Right renal pelvis (tissue), 4 donors: Measurements from ENCODE around the gene FRMPD1. TPM values are rescaled to one million over a fixed set of nuclear protein-coding genes. Genes with fewer than 3 reads are reported as not detected.
A peak's percentile ranks its signal among the peaks of the same experiment; 100 is the strongest.

Experiments used
- DNase-seq, 4 donors: peaks; one replicate each; pipeline ENCODE4 v3.0.0-alpha.2; 2013; ENCODE audit warnings: low read depth in 4 of 4, low spot score in 3 of 4, missing footprints in 1 of 4
- polyA plus RNA-seq, 4 donors: library from polyadenylated mRNA; unstranded; fragments of 120-200 nt; gene quantifications; one replicate each; pipeline ENCODE4 v1.2.1, GENCODE V29; 2013; ENCODE audit not compliant: insufficient read length in 4 of 4

The FRMPD1 gene
- polyA plus RNA-seq, 4 donors = 0.66 to 1.1 (median 0.87) TPM

DNA sequence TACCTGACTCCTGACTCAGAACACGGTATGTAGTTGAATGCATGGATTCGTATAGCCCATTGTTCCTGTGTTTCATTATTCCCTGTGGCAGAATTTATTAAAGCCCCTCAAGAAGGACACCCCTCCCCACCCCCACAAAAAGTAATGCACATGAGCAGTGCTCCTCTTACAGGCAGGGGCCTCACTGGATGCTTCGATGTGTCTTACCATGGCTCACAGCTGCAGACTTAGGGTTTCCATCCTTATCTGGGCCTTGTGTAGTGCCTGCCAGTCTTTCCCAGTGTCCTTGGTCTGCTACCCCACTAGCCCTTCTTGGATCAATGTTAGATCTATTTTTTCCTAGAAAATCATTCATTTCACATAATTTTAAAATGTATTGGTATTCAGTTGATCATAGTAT lies 119.2 kb downstream of the FRMPD1 start:
- DNase-seq = no peak

DNA sequence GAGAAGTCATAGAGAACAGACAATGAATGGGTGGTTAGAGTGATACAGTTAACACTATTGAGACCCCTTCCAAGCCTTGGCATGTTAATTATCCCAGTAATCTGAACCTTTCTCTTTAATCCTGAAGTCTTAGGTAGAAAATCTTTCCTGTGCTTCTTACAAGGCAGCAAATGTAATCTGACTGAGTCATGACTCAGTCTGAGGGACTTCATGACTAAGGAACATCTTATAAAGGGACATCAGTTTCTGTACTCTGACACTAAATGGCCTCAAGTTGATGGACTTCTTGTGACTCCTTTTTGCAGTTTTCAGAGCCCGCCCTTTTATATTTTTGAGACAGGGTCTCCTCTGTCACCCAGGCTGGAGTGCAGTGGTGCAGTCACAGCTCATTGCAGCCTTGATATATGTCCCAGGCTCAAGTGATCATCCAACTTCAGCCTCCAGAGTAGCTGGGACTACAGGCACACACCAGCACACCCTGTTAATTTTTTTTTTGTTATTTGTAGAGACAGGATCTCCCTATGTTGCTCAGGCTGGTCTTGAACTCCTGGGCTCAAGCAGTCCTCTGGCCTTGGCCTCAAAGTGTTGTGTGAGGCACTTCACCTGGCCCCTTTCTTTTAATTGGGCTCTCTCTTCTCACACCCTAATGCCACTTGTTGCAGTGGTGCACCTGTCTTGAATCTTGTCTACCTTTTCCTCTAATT lies 124.6 kb downstream of the FRMPD1 start:
- DNase-seq = no peak

DNA sequence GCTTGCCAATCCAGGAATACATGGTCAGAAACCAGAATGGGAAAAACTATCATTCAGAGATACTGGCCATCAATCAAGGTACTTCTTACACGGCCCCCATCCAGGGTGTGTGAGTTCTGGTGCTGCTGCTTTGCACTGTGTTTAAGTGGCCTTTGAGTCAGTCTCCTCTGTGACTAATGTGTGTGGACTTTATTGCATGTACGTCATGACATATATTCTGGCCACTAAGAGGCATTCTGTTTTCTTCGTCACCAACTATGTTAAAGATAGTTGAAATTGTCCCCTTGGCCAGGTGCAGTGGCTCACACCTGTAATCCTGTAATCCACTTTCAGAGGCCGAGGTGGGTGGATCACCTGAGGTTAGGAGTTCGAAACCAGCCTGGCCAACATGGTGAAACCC lies 125.6 kb downstream of the FRMPD1 start:
- no peak for DNase-seq

DNA sequence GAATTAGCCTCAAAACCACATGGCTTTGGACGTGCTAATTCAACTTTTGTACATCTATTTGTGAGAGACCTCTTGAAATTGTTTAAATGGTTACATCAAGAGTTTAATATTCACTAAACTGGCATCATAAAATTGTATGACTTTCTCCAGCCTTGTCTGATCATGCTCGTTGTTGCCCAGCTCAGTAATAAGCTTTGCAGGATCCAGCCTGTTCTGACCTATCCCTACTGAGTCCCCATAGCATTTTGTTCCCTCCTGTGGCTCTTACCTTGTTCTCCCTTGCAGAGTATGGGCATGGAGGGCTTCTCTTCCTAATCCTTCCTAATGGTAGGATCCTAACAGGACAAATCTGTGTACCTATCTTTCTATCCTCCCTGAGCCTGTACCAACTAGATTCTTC lies 127.8 kb downstream of the FRMPD1 start:
- DNase-seq = no peak

DNA sequence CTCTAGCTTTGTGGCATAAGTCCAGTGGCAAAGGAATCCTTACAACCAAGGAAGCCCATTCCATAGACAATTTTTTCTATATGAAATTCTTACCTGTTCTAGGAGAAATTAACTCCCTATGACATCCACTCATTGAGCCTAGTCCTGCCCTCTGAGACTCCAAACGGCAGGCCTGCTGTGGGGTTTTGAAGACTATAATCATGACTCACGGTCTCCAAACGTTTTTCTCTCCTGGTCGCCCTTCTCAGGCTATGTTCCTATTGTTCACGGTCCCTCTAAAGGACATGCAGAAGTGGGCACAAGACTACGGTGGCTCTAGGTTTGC lies 133.5 kb downstream of the FRMPD1 start:
- DNase-seq = no peak

DNA sequence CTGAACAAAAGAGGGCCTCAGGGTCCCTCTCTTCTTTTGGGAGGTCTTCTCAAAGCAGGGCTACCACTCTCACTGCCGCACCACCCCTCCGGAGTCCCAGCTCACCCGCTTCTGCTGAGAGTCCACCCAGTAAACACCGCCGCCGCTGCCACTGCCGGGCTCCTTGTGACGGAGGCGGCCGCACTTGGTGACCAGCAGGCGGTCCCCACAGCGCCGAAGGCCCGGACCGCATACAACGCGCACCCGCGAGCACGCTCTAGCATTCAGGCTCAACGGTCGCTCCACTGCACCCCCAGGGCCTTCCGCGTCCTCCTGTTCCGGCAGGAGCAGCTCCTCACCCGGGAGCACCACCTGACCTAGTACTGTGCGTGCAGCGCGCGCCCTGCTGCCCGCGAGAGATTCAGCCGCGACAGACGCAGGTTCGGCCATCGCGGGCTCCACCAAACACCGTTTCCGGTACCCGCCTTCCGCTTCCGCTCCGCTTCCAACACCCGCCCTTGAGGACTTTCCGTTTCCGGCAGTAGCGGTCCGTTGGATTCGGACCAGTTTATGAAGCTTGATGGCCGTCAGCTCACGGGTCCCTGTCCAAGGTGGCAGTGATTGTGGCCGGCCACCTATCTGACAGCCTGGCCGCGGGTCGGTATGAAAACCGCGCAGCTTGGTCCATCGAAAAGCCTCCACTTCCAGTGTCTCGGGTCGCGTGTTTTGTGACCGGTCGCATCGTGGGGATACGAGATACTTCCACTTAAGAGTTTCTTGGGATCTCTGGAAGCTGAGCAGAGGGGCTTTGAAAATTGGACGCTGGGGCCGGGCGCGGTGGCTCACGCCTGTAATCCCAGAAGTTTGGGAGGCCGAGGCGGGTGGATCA lies 134.1 kb downstream of the FRMPD1 start, which contains the start of gene EXOSC3:
EXOSC3 (minus strand) TSS at position 449 of the 868 bp plus-strand sequence; CDS start at position 429, 20 bp downstream.
- peak; percentile 83 to 86 (median 84) for DNase-seq

DNA sequence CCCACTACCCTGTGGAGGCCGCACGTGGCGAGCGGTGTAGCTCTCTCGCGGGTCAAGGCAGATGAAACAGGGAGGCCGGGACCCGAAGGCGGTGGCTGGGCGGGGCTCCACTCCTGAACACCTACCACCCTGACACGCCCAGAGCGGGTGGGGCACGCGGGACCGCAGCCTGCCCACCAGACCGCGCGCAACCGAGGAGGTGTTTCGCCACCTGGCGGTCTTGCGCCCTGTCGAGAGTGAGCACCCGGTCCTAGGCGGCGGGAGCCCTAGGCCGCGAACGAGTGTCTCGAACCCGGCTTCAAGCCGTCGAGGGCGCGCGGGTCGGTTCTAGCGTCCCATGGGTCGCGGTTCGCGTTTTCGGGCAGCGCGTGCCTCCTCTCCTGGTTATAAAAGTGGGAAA lies 136.3 kb downstream of the FRMPD1 start:
- DNase-seq = no peak

DNA sequence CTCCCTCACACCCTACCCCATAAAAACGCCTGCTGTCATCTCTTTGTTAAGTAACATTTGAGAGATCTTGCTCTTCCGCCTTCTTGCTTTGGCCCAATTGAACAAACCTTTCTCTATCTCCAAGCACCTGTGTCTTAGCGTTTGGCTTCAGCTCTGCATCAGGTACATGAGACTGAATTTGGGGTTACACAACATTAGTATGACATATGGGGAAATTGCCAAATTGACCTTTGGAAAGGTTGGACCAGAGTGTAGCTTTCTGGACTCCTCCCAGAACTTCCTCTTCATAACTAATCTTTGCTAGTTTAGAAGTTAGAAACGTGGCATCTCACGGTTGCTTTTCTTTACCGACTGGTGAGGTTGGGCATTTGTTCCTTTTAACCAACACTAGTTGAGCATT lies 137.6 kb downstream of the FRMPD1 start:
- no peak for DNase-seq

DNA sequence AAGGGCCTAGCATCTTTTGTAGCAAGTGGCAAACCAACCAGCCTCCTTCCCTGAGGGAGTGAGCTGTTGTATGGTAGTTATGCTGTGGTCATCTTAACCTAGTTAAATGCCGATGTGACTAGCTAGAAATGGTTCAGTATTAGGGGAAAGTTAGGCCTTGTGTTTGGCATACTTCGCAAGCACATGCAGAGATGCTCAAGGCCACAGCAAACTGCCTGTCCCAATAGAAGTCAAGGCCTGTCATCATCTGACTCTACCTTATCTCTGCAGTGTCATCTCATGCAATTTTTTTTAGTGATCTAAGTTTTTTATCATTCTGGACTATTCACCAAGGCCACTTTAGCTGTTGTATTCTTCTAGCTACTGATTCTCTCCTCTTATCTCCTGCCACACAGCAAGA lies 139.3 kb downstream of the FRMPD1 start:
- no peak for DNase-seq

DNA sequence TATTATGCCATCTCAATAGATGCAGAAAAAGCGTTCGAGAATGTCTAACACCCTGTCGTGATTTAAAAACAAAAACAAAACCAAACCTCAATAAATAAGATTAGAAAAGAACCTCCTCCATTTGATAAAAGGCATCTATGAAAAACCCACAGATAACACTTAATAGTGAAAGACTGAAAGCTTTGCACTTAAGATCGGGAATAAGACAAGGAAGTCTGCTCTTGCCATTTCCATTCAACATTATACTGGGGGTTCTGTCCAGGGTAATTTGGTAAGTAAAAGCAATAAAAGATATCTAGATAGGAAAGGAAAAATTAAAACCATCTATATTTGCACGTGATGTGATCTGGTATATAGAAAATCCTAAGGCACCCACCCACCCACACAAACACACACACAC lies 141.4 kb downstream of the FRMPD1 start:
- no peak for DNase-seq

DNA sequence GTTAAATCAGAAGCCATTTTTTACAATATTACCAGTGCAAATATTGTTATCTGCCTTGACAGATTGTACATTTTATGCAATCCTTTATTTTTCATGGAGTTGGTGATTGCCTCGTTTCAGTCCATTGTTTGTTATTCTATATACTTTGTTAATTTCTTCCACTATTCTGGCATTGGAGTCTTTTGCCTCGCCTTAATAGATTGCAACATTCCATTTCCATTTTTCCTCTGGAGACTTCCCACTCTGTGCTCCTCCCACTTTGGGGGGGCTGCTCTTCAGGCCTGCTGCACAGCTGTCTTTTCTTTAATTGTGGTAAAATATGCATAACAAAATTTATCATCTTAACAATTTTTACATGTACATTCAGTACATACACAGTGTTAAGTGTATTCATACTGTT lies 145.5 kb downstream of the FRMPD1 start:
- DNase-seq = no peak

Other genes with a start within 250 kb of the FRMPD1 start
- gene GRHPR, start 228.3 kb upstream of the FRMPD1 start, polyA plus RNA-seq = 100 to 1,000 TPM; 122 to 161 (median 131) TPM
- 10 to 100 TPM; 30.0 to 35.0 (median 33.6) TPM for gene ZBTB5, start 185.5 kb upstream of the FRMPD1 start, polyA plus RNA-seq
- 10 to 100 TPM; 23.1 to 25.4 (median 24.1) TPM for gene POLR1E, start 165.0 kb upstream of the FRMPD1 start, polyA plus RNA-seq
- gene FBXO10, start 74.6 kb upstream of the FRMPD1 start, polyA plus RNA-seq = 10 to 100 TPM; 13.3 to 14.8 (median 13.7) TPM
- gene TOMM5, start 58.4 kb upstream of the FRMPD1 start, polyA plus RNA-seq = 100 to 1,000 TPM; 125 to 138 (median 129) TPM
- gene TRMT10B, start 102.9 kb downstream of the FRMPD1 start, polyA plus RNA-seq = 10 to 100 TPM; 12.1 to 19.0 (median 14.1) TPM
- gene EXOSC3, start 134.1 kb downstream of the FRMPD1 start, polyA plus RNA-seq = 10 to 100 TPM; 36.8 to 39.9 (median 37.9) TPM
- 10 to 100 TPM; 27.4 to 36.1 (median 35.3) TPM for gene DCAF10, start 149.8 kb downstream of the FRMPD1 start, polyA plus RNA-seq